ENCODE data around the gene ACVR1B. TPM values are rescaled to one million over a fixed set of nuclear protein-coding genes. Genes with fewer than 3 reads are reported as not detected.

Gene ACVR1B
- total and polyA plus RNA-seq, 9 of the 15 experiments (the other 6 are each of a cell fraction or from before 2014, with no cell fraction given): 0.97 to 15.1 (median 6.8) TPM

- no peak for TF ChIP-seq RREB1 (CRISPR knock-in tag; IDR thresholded peaks at IDR 0.05)
- TF ChIP-seq, protein P1, sequence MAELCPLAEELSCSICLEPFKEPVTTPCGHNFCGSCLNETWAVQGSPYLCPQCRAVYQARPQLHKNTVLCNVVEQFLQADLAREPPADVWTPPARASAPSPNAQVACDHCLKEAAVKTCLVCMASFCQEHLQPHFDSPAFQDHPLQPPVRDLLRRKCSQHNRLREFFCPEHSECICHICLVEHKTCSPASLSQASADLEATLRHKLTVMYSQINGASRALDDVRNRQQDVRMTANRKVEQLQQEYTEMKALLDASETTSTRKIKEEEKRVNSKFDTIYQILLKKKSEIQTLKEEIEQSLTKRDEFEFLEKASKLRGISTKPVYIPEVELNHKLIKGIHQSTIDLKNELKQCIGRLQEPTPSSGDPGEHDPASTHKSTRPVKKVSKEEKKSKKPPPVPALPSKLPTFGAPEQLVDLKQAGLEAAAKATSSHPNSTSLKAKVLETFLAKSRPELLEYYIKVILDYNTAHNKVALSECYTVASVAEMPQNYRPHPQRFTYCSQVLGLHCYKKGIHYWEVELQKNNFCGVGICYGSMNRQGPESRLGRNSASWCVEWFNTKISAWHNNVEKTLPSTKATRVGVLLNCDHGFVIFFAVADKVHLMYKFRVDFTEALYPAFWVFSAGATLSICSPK (IDR thresholded peaks at IDR 0.05; ENCODE audit: borderline replicate concordance): no peak
- TF ChIP-seq MAFK (IDR thresholded peaks at IDR 0.05; ENCODE audit: low read length): no peak
- no peak for TF ChIP-seq HDAC2 (IDR thresholded peaks at IDR 0.05)
- peak; percentile 76 for TF ChIP-seq HMGN3 (IDR thresholded peaks at IDR 0.05; ENCODE audit: borderline replicate concordance, extremely low read depth, insufficient read length, low read depth, low read length)
- peak; percentile 68 for TF ChIP-seq JUN (IDR thresholded peaks at IDR 0.05; ENCODE audit: borderline replicate concordance, low read depth, low read length)
- TF ChIP-seq JUN (CRISPR knock-in tag; IDR thresholded peaks at IDR 0.05; ENCODE audit: borderline replicate concordance): peak; percentile 57; the same call in 1 of the 2 replicates
These were observed 81.4 kb downstream of the ACVR1B start (continued) for GRCh38 chr12:52032804-52033445.
